HG03025 (cell line): ENCODE results near the gene CAPRIN1.
A peak's percentile ranks its signal among the peaks of the same experiment; 100 is the strongest.
"Not testable (repeated sequence)": the region's sequence is repeated elsewhere in the genome, so short reads cannot be mapped to it uniquely, and the experiment has no call there.

Experiments
- ATAC-seq: cut with Tn5 transposase; IDR thresholded peaks from one replicate; pipeline ENCODE4 v1.9.1; 2021; ENCODE audit warnings: mild to moderate bottlenecking, moderate library complexity; ENCODE audit not compliant: unreplicated experiment, low FRiP score

The CAPRIN1 gene

DNA sequence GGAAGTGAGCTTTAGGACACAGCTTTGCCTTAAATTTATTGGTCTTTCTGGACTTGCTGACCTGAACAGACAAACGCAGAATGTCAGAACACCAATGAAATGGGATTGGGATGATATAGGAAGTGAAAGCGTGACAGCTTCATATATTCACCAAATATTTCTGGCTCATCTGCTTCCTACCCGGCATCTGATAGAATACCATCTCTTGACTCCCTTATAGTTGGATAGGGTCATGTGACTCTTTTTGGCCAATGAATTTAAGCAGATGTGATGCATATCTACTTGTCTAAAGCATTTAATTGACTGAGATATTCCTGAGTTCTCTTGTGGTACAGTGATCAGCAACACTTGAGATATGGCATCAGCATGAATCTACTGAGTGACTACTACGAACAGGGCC, 2.5 kb upstream of the CAPRIN1 start:
- ATAC-seq, result no peak

DNA sequence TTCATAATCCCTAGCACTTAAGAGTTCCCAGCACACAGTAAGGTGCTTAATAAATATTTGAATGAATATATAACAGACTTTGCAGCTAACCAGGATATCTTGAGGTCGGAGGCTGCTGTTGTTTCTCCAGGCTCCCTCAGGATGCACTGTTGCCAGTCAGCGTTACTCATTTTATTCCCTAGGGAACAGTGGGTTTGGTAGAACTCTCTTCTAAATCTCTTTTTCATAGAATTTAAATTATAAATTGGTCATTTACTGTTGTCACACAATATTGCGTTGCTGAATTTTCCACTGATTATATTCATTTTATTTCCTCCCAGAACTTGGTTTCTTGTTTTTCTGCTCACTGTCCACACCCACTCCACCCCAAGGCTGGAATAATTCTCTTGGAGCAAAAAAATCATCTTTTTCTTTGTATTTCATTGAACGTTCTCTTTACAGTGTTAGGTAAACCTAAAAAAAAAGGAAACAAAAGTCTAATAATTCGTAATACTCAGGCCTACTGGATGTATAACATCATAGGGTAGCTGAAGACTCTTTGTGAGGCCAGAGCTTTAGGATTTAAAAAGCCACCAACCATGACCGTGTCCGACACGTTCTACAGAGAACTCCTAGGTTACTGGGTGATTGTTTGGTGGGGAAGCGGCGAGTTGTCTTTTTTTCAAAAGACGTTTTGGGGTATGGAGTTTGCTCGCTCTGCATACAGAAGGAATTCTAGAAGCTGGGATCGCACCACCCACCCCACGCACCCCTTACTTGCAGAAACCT, 766 bp upstream of the CAPRIN1 start:
- no peak for ATAC-seq

DNA sequence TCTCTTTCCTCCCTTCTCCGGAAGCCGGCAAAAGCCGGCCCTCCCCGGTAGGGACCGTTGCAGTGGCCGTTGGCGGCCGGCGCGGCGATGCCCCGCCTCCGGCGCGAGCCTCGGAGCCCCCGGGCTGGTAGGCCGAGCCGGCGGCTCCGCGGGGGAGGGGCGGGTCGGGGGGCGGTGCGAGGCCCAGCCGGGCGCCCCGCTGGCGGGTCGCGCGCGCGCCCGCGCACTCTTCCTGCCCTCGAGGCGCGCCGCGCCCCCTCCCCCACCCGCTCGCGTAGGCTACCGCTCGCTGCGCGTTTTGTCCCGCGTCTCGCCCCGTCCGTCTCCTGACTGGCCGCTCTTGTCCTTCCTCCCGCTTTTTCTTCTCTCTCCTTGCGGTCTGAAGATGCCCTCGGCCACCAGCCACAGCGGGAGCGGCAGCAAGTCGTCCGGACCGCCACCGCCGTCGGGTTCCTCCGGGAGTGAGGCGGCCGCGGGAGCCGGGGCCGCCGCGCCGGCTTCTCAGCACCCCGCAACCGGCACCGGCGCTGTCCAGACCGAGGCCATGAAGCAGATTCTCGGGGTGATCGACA, 591 bp downstream of the CAPRIN1 start:
- ATAC-seq, result peak; percentile 38

DNA sequence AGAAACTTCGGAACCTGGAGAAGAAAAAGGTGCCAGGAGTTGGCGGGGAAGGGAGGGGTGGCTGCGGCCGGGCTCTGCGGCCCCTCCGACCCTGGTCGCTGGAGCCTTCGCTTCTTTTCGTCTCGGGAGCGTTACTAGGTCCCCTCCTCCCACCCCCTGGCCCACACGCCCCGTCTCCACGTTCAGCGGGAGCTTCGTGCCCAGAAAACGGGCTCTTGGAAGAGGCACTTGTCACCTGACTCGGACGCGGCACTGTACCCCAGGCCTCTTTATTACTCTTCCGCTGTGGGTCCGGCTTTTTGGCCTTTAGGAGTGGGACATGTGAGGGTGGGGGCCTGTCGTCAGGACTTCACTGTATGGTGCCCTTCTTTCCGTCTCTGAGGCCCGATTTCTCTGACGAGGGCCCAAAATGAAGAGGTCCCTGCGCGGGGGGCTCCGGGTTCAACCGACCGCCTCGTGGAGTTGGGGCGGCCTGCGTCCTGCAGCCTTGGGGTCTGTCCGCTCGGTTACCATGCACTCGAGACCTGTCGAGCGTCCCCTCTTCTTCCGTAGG, 1.2 kb downstream of the CAPRIN1 start:
- ATAC-seq, result peak; percentile 3

DNA sequence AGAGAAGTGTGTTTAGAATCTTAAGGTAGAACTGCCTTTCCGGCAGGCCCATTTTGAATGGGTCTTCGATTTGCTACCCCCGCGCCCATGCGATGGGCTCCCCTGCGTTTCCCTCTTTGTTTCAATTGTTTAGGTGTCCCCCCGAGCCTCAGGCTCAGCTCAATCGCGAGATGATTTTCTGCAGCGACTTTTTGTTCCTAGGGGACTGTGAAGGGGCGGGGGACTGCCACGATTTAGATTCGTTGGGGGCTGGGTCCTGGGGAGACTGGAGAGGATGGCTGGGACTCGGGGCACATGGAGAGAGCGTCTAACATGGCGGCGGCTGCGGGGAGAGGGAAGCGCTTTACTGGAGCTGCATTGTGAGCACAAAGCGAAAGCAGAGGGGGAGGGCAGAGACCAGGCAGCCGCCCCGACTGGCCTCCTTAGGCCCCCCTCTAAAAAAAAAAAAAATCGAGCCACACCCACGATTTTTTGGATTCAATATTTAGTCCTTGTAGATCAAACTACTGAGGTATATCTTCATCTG, 1.7 kb downstream of the CAPRIN1 start:
- ATAC-seq, result peak; percentile 33

DNA sequence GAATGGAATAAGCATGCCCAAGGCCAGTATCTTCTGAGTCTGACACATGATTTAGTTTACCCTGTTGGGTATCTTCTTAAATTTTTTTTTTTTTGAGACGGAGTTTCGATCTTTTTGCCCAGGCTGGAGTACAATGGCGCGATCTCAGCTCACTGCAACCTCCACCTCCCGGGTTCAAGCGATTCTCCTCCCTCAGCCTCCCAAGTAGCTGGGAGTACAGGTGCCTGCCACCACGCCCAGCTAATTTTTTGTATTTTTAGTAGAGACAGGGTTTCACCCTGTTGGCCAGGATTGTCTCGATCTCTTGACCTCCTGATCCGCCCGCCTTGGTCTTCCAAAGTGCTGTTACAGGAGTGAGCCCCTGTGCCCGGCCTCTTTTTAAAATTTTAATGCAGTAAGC, 2.8 kb downstream of the CAPRIN1 start:
- not testable (repeated sequence) for ATAC-seq

DNA sequence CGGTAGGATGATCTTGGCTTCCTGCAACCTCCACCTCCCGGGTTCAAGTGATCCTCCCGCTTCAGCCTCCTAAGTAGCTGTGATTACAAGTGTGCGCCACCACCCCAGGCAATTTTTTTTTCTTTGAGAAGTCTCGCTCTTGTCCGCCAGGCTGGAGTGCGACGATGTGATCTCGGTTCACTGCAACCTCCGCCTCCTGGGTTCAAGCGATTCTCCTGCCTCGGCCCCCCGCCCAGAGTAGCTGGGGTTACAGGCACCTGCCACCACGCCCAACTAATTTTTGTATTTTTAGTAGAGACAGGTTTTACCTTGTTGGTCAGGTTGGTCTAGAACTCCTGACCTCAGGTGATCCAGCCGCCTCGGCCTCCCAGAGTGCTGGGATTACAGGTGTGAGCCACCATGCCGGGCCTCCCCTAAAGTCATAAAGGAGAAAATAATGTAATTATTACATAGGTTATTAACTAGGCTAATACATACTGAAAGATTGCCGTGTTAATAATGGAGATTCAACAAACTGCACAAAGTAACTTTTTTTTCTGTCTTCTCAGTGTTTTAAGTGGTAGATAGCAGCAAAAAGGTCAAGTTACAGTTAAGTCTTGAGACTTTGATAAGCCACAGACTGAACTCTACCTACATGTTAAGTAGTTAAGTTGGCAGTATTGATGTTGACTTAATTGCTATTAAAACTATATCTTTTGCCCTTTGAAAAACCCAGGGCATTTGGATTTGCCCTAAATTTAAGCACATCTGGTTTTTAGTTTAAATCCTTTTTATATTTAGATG, 3.9 kb downstream of the CAPRIN1 start:
- no peak for ATAC-seq

DNA sequence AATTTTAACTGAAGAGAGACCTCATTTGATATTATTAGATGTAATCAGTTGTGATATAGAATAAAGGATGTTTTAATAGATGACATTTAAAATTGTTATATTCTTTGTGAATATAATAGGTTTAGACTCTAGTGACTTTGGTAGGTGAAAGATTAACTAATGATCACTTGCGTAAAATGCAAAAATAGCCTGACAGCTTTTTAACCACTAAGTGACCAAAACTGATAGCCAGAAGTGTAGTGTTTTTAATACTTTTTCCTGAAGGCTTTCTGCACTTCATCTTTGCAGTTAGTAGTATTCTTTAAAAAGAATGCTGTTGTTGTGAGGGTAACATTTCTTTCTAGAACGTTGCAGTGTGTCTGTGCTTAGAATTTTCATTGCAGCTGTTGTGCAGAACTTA, 5.1 kb downstream of the CAPRIN1 start:
- ATAC-seq, result no peak

DNA sequence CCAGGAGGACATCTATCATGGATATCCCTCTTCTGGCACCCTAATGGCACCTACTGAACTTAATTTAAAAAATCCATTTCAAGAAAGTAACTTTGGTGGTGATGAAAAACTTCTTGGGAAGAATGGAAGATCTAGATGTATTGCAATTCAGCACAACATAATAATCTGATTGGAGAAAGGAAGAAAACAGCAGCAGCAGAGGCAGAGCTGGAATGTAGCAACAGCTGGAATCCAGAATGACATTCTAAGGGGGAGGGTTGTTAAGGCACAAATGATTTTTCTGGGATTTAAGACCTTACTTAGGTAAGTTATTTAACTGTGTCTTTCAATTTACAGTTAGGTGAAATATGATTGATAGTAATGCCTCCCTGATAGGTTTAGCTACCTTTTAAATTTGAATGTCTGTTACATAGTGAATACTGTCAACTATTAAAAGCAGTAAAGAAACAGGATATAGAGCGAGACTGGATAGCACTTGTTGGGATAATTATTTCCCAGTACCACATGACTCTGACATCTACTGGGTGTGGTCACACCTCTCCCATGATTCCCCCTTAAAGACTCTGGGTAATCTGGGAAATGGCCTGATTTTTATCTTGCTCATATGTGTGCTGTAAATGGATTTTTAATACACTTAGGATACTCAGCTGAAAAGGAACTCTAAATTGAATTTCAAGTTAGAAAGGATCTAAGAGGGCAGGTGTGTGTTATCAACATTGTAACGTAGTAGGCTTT, 11.7 kb downstream of the CAPRIN1 start:
- ATAC-seq, result no peak

DNA sequence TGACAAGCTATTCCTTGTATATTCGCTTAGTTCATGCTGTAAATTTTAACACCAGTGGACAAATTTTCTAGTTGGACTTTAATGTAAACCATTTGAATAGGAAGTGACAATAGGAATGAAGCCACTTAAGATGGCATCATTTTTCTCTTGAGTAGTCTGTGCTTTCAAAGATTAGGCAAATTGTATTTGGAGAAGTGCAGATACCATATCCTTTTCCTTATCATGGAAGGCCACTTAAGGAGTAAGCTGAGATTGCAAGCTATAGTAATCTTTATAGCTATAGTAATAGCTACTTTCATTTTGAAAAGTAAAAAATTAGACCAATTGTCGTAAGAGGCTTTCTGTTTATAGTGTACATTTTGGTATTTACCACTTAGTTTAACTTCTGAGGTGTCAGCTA, 12.8 kb downstream of the CAPRIN1 start:
- ATAC-seq, result no peak

DNA sequence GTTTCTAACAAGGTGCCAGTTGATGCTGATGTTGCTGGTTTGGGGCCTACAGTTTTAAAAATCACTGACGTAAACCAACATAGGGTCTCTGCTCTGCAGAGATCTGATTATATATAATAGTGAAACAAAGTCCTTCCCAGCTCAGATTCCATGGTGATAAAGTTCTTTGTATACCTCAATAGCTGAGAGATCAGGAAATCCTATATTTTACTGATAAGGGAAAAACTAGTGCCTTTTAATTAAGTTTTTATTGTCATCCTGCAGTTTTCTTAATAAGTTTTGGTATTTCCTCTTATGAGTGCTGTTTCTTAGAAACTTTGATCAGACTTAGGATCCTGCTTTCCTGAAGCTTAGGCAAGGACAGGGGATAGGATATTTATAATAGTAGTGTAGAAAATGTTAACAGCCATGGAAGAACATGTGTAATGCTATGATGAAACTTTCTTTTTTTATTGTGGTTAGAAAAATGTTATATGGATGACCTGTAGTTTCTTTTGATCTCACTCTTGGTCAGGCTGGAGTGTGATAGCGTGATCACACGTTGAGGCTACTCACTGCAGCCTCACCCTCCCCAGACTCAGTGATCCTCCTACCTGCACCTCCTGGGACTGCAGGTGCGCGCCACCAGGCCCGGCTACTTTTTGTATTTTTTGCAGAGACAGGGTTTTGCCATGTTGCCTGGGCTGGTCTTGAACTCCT, 14.1 kb downstream of the CAPRIN1 start:
- no peak for ATAC-seq

DNA sequence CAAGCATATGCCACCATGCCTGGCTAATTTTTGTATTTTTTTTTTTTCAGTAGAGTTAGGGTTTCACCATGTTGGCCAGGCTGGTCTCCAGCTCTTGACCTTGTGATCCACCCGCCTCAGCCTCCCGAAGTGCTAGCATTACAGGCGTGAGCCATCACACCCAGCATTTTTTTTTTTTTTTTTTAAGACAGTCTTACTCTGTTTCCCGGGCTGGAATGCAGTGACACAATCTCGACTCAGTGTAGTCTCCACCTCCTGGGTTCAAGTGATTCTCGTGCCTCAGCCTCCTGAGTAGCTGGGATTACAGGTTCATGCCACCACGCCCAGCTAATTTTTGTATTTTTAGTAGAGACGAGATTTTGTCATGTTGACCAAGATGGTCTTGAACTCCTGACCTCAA, 15.2 kb downstream of the CAPRIN1 start:
- not testable (repeated sequence) for ATAC-seq

DNA sequence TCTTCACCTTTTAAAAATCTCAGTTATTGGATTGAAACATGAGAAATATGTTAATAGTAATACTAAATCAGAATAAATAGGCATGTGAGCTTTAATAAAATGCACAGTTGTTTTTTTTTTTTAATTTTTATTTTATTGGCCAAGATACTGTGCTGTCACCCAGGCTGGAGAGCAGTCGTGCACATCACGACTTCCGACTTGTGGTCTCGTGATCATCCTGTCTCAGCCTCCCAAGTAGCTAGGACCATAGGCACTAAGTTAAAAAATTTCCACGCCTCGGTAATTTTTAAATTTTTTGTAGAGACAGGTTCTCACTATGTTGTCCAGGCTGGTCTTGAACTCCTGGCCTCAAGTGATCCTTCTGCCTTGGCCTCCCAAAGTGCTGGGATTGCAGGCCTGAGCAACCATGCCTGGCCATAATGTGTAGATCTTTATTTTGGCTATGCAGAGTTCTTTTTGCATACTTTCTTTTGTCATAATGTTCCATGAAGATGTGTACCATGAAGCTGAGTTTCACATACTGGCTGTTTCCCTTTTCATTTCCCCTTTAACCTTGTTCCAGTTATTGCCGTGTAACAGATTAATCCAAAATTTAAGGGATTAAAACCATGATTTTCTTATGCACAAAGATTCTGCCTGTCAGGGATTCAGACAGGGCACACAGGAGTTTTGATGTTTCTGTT, 16.0 kb downstream of the CAPRIN1 start:
- ATAC-seq, result no peak

DNA sequence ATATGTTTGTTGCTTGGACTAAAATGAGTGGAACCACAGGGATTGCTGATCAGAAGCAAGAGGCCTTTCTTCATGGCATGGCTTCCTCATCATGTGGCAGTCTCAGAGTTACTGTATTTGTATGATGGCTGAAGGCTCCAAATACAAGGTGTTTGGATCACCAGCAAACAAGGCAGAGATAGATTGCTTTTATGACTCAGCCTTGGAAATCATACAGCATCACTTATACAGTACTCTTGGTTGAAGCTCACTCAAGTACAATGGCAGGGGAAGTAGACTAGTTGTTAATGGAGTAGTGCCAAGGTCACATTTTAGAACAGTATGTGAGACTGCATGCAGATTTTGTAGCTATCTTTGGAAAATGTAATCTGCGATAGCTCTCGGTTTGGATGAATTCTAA, 16.6 kb downstream of the CAPRIN1 start:
- no peak for ATAC-seq

DNA sequence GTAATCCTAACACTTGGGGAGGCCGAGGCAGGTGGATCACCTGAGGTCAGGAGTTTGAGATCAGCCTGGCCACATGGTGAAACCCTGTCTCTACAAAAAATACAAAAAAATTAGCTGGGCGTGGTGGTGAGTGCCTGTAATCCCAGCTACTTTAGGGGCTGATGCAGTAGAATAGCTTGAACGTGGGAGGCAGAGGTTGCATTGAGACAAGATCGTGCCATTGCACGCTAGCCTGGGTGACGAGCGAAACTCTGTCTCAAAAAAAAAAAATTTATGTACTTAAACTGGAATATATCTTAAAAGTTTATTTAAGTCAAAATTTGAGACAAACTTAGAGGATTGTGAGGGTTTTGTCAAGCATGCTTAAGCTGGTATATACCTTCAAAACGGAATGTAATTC, 19.8 kb downstream of the CAPRIN1 start:
- ATAC-seq, result not testable (repeated sequence)

DNA sequence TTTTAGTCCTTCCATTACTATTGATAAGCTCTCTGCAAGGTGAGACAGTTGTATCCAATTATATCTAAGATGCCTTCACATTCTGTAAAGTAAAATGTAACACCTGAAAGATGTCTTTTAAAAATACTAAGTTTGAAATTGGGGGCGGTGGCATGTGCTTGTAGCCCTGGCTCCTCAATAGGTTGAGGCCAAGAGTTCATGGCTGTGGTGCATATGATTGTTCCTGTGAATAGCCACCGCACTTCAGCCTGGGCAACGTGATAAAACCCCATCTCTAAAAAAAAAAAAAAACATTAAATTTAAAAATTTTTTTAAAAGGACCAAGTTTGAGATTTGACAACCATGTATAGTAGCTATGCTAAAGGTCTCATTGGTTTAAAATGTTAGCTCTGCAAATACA, 20.5 kb downstream of the CAPRIN1 start:
- ATAC-seq, result no peak

DNA sequence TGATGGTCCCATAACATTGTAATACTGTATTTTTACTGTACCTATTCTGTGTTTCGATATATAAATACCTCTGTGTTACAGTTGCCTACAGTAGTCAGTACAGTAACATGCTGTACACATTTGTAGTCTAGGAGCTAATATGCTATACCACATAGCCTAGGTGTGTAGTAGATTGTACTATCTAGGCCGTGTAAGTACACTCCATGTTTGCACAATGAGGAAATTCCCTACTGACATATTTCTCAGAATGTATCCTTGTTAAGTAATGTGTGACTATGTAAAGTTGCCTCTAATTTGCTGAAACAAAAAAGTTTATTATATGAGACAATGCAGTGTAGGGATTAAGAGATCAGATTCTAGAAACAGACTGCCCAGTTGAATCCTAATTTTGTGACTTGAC, 21.3 kb downstream of the CAPRIN1 start:
- no peak for ATAC-seq

DNA sequence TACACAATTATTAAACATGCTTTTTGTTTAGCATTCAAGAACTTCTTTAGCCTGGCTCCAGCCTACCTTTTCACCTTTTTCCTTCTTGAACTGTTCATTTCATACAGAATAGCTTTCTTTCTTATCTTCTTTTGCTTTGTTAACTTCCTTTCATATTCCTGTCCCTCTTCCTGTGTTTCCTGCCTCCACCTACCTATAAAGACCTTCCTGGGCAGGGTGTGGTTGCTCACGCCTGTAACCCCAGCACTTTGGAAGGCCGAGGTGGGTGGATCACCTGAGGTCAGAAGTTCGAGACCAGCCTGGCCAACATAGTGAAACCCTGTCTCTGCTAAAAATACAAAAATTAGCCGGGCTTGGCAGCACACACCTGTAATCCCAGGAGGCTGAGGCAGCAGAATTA, 22.9 kb downstream of the CAPRIN1 start:
- no peak for ATAC-seq

DNA sequence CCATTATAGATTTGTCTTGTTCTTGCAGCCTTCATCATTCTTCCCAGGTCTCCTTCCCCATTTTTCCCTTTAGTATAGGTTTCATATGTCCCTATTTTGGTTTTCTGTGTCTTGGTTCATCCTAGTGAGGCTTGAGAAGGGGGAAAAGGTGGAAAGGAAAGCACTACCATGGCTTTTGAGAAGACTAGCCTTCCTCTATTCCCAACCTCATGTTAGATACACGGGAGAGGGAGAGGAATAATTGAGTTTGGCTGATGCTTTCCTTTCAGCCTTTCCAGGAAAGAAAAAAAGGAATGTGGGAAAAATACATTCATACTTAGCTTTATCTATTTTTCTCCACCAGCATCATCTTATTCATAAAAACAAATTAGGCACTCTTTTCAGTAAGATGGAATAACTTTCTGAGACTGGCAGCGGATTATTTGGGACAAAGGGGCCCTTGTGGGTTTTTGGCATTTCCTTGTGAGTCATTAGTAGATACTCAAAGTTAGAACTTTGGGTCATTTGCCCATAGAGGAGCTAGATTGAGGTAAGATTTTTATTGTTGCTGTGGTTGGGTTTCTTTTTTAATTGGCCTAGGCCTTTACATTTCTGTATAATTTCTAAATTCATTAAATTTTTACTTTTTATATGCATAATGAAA, 23.8 kb downstream of the CAPRIN1 start:
- ATAC-seq, result no peak
